Smooth muscle cell (in vitro differentiated cells): ENCODE measurements around the gene MAGEA11. TPM values are rescaled to one million over a fixed set of nuclear protein-coding genes. Genes with fewer than 3 reads are reported as not detected.
"Not testable (repeated sequence)": the region's sequence is repeated elsewhere in the genome, so short reads cannot be mapped to it uniquely, and the experiment has no call there.

Experiments
- DNase-seq: peaks from one replicate; lab custom pipeline; 2025; ENCODE audit not compliant: unreplicated experiment; lab: John Stamatoyannopoulos, UW
- H2AFZ ChIP-seq: fragments of 200-600 bp; sonication (generic); 2 replicates; pipeline ENCODE4 v1.6.0; 2016; ENCODE audit warnings: antibody characterized with exemption, low read depth, mild to moderate bottlenecking
- H3F3A ChIP-seq: fragments of 200-600 bp; sonication (generic); 2 replicates; pipeline ENCODE4 v1.6.0; 2017; ENCODE audit warnings: antibody characterized with exemption, low read depth
- H3K27ac ChIP-seq: fragments of 200-600 bp; sonication (generic); 2 replicates; pipeline ENCODE4 v1.5.1; 2016; ENCODE audit warnings: low read depth, mild to moderate bottlenecking
- H3K27me3 ChIP-seq: fragments of 200-600 bp; sonication (generic); 2 replicates; pipeline ENCODE4 v1.6.1; 2016; ENCODE audit warnings: low read depth, mild to moderate bottlenecking
- H3K36me3 ChIP-seq: fragments of 200-600 bp; sonication (generic); 2 replicates; pipeline ENCODE4 v1.5.1; 2016; ENCODE audit warnings: low read depth
- H3K4me1 ChIP-seq: fragments of 200-600 bp; sonication (generic); 2 replicates; pipeline ENCODE4 v1.5.1; 2016; ENCODE audit warnings: low read depth
- H3K4me2 ChIP-seq: fragments of 200-600 bp; sonication (generic); 2 replicates; pipeline ENCODE4 v1.6.0; 2016; ENCODE audit warnings: mild to moderate bottlenecking
- H3K4me3 ChIP-seq: fragments of 200-600 bp; sonication (generic); 2 replicates; pipeline ENCODE4 v1.5.1; 2016; ENCODE audit warnings: mild to moderate bottlenecking
- H3K79me2 ChIP-seq: fragments of 200-600 bp; sonication (generic); 2 replicates; pipeline ENCODE4 v1.6.0; 2016; ENCODE audit warnings: low read depth, mild to moderate bottlenecking
- H3K9ac ChIP-seq: fragments of 200-600 bp; sonication (generic); 2 replicates; pipeline ENCODE4 v1.6.0; 2016; ENCODE audit warnings: low read depth
- H3K9me3 ChIP-seq: fragments of 200-600 bp; sonication (generic); replicated peaks from 2 replicates; pipeline ENCODE4 v1.5.1; 2016; ENCODE audit warnings: low read depth
- H4K20me1 ChIP-seq: fragments of 200-600 bp; sonication (generic); 2 replicates; pipeline ENCODE4 v1.6.0; 2016; ENCODE audit warnings: low read depth
- WGBS: methylation state at CpG from one replicate; pipeline ENCODE4 v1.1.7; 2016; ENCODE audit warnings: low lambda C conversion rate; 5-methylcytosine and 5-hydroxymethylcytosine counted together
- polyA plus RNA-seq: library from polyadenylated mRNA; unstranded; fragments of >200 nt; fragmentation: Nextera tagmentation; extraction: Ambion mirVana; gene quantifications from 2 replicates; pipeline ENCODE4 v1.2.1, GENCODE V29; 2016
- total RNA-seq: library from RNA; depleted of rRNA; stranded (reverse); fragments of >200 nt; gene quantifications from 2 replicates; pipeline ENCODE4 v1.2.3, GENCODE V29; 2014
- TF ChIP-seq, protein P1 (sequence below): fragments of 200-600 bp; sonication (generic); IDR thresholded peaks from 2 replicates; pipeline ENCODE4 v1.5.1; 2017; ENCODE audit warnings: borderline replicate concordance, mild to moderate bottlenecking, antibody characterized with exemption; ENCODE audit not compliant: insufficient read depth, poor library complexity, severe bottlenecking

Gene MAGEA11
- total and polyA plus RNA-seq, 2 experiments from 2014 or later: not detected

DNA sequence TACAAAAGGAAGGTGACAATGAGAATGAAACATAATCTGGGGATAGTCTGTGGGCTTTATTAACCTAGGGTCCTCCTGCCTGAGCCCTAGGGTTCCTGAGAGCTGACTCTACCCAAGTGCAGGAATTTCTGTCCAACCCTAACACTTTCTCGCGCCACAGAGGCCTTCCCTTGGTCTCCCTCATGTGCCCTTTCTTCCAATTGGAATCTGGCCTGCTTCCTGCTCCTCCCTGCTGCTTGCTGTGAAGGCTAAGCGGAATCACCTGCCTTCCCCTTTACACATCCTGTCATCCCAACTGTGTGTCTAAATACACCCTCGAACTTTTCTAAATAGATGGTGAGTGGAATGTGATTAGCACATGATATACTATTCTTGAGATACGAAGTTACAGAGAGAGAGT, 5.9 kb downstream of the MAGEA11 start:
- H3K27me3 ChIP-seq: no peaks in the 10 kb centered on the region
- 78% methylated on average over 5 of the region's 5 CpGs for WGBS
- H3K79me2 ChIP-seq: no peaks in the 10 kb centered on the region
- no peak for DNase-seq
- H3K9me3 ChIP-seq: no peaks in the 10 kb centered on the region
- H3K9ac ChIP-seq: no peak overlapping the region
- H3K4me2 ChIP-seq: no peak overlapping the region
- no peak overlapping the region for H3K4me3 ChIP-seq
- H3K27ac ChIP-seq: no peak overlapping the region
- TF ChIP-seq, protein P1, sequence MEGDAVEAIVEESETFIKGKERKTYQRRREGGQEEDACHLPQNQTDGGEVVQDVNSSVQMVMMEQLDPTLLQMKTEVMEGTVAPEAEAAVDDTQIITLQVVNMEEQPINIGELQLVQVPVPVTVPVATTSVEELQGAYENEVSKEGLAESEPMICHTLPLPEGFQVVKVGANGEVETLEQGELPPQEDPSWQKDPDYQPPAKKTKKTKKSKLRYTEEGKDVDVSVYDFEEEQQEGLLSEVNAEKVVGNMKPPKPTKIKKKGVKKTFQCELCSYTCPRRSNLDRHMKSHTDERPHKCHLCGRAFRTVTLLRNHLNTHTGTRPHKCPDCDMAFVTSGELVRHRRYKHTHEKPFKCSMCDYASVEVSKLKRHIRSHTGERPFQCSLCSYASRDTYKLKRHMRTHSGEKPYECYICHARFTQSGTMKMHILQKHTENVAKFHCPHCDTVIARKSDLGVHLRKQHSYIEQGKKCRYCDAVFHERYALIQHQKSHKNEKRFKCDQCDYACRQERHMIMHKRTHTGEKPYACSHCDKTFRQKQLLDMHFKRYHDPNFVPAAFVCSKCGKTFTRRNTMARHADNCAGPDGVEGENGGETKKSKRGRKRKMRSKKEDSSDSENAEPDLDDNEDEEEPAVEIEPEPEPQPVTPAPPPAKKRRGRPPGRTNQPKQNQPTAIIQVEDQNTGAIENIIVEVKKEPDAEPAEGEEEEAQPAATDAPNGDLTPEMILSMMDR: no peak
- H3F3A ChIP-seq: no peaks in the 10 kb centered on the region
- peaks cover 3% of the 10 kb centered on the region for H3K4me1 ChIP-seq
- H4K20me1 ChIP-seq: no peaks in the 10 kb centered on the region
- no peaks in the 10 kb centered on the region for H3K36me3 ChIP-seq
- no peak overlapping the region for H2AFZ ChIP-seq

DNA sequence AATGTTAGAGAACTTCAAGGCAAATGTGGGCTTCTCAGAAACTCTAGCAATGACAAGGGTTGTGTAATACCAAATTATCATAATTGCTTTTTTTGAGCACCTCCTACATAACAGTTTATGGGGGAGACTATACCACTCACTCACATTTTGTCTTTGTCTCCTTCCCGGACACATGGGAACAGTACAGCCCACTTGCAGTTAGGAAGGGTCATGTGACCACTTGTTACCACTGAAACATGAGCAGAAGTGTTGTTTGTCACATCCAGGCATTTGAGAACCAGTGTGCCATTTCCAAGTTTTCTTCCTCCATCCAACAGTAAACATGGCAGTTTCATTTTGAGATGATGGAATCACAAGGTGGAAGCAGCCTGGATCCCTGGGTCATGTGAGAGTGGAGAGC, 6.9 kb downstream of the MAGEA11 start:
- Histone ChIP-seq H3F3A (no peaks in the 10 kb centered on the region), H3K4me3 (no peak overlapping the region), H3K9ac (no peak overlapping the region), H3K9me3 (no peaks in the 10 kb centered on the region), H3K36me3 (no peaks in the 10 kb centered on the region), H4K20me1 (no peaks in the 10 kb centered on the region), H3K27ac (no peak overlapping the region), H3K79me2 (no peaks in the 10 kb centered on the region), H3K4me1 (peaks cover 3% of the 10 kb centered on the region), H2AFZ (no peak overlapping the region), H3K27me3 (no peaks in the 10 kb centered on the region), H3K4me2 (no peak overlapping the region)
- no peak for DNase-seq
- TF ChIP-seq, protein P1: no peak
- 70% methylated on average over 1 of the region's 1 CpG for WGBS

DNA sequence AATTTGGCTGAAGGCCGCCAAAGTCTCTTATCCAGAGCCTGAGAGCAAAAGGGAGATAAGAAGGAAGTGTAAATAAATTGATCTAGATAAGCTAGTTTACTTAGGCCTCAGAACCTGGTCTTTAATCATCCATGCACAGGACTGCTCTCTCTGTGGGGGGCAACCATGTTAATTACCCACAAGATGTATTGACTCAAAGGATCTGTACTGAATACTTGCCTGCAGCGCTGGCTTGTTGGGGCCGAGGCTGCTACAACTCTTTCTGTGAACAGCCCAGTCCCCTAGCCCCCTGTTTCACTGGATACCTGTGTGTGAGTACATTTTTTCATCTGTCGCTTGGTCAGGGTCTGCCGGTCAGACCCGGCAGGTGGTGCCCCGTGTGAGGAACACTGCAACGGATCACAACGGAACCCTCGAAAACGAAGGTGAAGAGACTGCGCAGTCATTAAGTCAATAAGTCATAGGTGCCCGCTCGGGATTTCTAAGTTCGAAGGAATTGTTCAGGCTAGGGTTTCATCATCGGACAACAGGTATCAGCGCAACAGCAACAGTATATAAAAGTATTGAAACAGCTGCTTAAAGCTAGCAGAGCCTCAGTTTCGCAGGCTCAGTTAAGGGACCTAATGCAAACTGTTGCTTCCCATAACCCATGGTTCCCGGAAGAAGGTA, 8.3 kb downstream of the MAGEA11 start:
- H3K9ac ChIP-seq: no peak overlapping the region
- H2AFZ ChIP-seq: no peak overlapping the region
- H3K4me3 ChIP-seq: no peak overlapping the region
- H4K20me1 ChIP-seq: no peaks in the 10 kb centered on the region
- no peaks in the 10 kb centered on the region for H3F3A ChIP-seq
- H3K4me2 ChIP-seq: no peak overlapping the region
- WGBS: 78% methylated on average over 19 of the region's 19 CpGs
- no peaks in the 10 kb centered on the region for H3K27me3 ChIP-seq
- no peaks in the 10 kb centered on the region for H3K9me3 ChIP-seq
- DNase-seq: no peak
- H3K79me2 ChIP-seq: no peaks in the 10 kb centered on the region
- H3K4me1 ChIP-seq: peaks cover 3% of the 10 kb centered on the region
- H3K36me3 ChIP-seq: no peaks in the 10 kb centered on the region
- TF ChIP-seq, protein P1: no peak
- no peak overlapping the region for H3K27ac ChIP-seq

DNA sequence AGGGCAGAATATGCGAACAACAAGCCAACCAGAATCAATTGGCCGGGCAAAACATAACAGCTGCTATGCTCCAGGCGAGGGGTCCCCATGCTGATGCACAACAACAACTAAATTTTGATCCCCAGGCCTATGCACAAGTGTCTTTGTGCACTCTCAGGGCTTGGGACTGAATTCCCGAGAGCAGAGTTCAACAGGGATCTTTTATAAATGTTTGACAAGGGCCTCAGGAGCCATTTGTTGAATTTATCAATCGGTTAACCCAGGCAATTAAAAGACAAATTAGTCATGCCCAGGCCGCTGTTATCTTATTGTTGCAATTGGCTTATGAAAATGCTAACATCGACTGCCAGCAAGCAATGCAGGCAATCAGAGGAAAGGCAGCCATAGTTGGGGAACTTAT, 9.4 kb downstream of the MAGEA11 start:
- H3K4me1 ChIP-seq, H3K4me3 ChIP-seq, H2AFZ ChIP-seq, DNase-seq, H3F3A ChIP-seq, H3K27me3 ChIP-seq, H3K79me2 ChIP-seq, H4K20me1 ChIP-seq, H3K9ac ChIP-seq, H3K36me3 ChIP-seq, H3K27ac ChIP-seq, H3K9me3 ChIP-seq, H3K4me2 ChIP-seq: not testable (repeated sequence)
- 75% methylated on average over 7 of the region's 7 CpGs for WGBS
